HCT116 (cell line): ENCODE results near the gene SLC30A7. TPM values are rescaled to one million over a fixed set of nuclear protein-coding genes. Genes with fewer than 3 reads are reported as not detected.

Source experiments
- ATAC-seq: fragments of 200-7000 bp; cut with Tn5 transposase; 2 replicates; pipeline ENCODE4 v1.9.1; 2020; ENCODE audit warnings: mild to moderate bottlenecking, moderate library complexity
- BruUV-seq: library from RNA; stranded (reverse); fragments of 400-500 nt; replicated peaks from 2 replicates; lab custom pipeline; 2021; lab: Mats Ljungman, UMichigan
- CTCF ChIA-PET: fragments of 300-600 bp; sonication (Branson Sonifier 250); formaldehyde crosslinking; loops from one replicate; lab custom pipeline; 2021; ENCODE audit warnings: antibody characterized with exemption; lab: Charles Lee
- POLR2A ChIA-PET: fragments of 300-600, 350-600 bp; sonication (Branson Sonifier 250); formaldehyde crosslinking; loops from one replicate; lab custom pipeline; 2021; ENCODE audit warnings: antibody characterized with exemption; lab: Charles Lee
- RAD21 ChIA-PET, 2 experiments: fragments of 300-600 bp; sonication (Branson Sonifier 250); formaldehyde crosslinking; loops; one replicate each; lab custom pipeline; 2023; ENCODE audit warnings: low total read pairs in 2 of 2; ENCODE audit not compliant: uncharacterized antibody in 2 of 2, unreplicated experiment in 2 of 2, low non-redundant PET in 1 of 2; lab: Charles Lee
- DNase-seq: peaks from one replicate; pipeline ENCODE4 v3.0.0-alpha.2; 2010; ENCODE audit warnings: low read depth, low spot score
- H2AFZ ChIP-seq: fragments of 200-600 bp; shearing (Covaris generic), sonication (generic); 2 replicates; pipeline ENCODE4 v1.6.1; 2017; ENCODE audit warnings: low read depth, mixed run types, mixed read lengths, antibody characterized with exemption, low read length; ENCODE audit not compliant: poor library complexity, severe bottlenecking
- H3K27ac ChIP-seq: 2 replicates; pipeline ENCODE4 v1.5.1; 2012; ENCODE audit warnings: low read depth, low read length
- H3K27me3 ChIP-seq: fragments of 200-600 bp; sonication (generic); 2 replicates; pipeline ENCODE4 v1.6.1; 2016; ENCODE audit warnings: mixed run types, low read length, mixed read lengths; ENCODE audit not compliant: insufficient read depth
- H3K36me3 ChIP-seq, 2 experiments: fragments of 200-500 bp in 1 of 2; fragments of 200-600 bp in 1 of 2; sonication (Bioruptor generic) in 1 of 2; sonication (generic) in 1 of 2; 2 replicates each; pipeline versions ENCODE4 v1.5.1 to v1.6.1; 2014 to 2016; ENCODE audit warnings: low read length in 2 of 2, inconsistent platforms in 1 of 2, mixed read lengths in 1 of 2, mixed run types in 1 of 2; ENCODE audit not compliant: insufficient read depth in 2 of 2, control insufficient read depth in 1 of 2
- H3K4me1 ChIP-seq, 2 experiments: fragments of 200-600 bp in 1 of 2; sonication (generic) in 1 of 2; 2 replicates each; pipeline versions ENCODE4 v1.5.1 to v1.6.1; 2012 to 2017; ENCODE audit warnings: low read length in 2 of 2, inconsistent platforms in 1 of 2, mild to moderate bottlenecking in 1 of 2, mixed read lengths in 1 of 2, mixed run types in 1 of 2, moderate library complexity in 1 of 2; ENCODE audit not compliant: insufficient read depth in 2 of 2, control insufficient read depth in 1 of 2
- H3K4me2 ChIP-seq: fragments of 200-600 bp; sonication (generic); 2 replicates; pipeline ENCODE4 v1.6.1; 2017; ENCODE audit warnings: mixed run types, low read length, mixed read lengths
- H3K4me3 ChIP-seq, 2 experiments: fragments of 200-600 bp in 1 of 2; sonication (generic) in 1 of 2; replicated peaks in 1 of 2; 2 replicates each; pipeline ENCODE4 v1.5.1; 2011 to 2016; ENCODE audit warnings: low read length in 2 of 2, control low read depth in 1 of 2, low read depth in 1 of 2, mild to moderate bottlenecking in 1 of 2, mixed read lengths in 1 of 2, mixed run types in 1 of 2
- H3K79me2 ChIP-seq: fragments of 200-600 bp; sonication (generic); 2 replicates; pipeline ENCODE4 v1.6.1; 2017; ENCODE audit warnings: mild to moderate bottlenecking, mixed run types, low read length, moderate library complexity, mixed read lengths; ENCODE audit not compliant: insufficient read depth
- H3K9ac ChIP-seq: fragments of 200-600 bp; sonication (generic); 2 replicates; pipeline ENCODE4 v1.6.1; 2016; ENCODE audit warnings: low read length, mixed read lengths
- H3K9me2 ChIP-seq: fragments of 200-600 bp; sonication (generic), shearing (Covaris generic); 2 replicates; pipeline ENCODE4 v1.6.1; 2017; ENCODE audit warnings: mixed run types, mild to moderate bottlenecking, moderate library complexity; ENCODE audit not compliant: insufficient read depth
- H3K9me3 ChIP-seq, 2 experiments: fragments of 200-500 bp in 1 of 2; fragments of 200-600 bp in 1 of 2; sonication (Bioruptor generic) in 1 of 2; sonication (generic) in 1 of 2; 2 replicates each; pipeline ENCODE4 v1.6.1; 2014 to 2017; ENCODE audit warnings: low read length in 2 of 2, mixed read lengths in 2 of 2, inconsistent platforms in 1 of 2, low read depth in 1 of 2, mild to moderate bottlenecking in 1 of 2, mixed run types in 1 of 2, moderate library complexity in 1 of 2; ENCODE audit not compliant: control insufficient read depth in 1 of 2, insufficient read depth in 1 of 2
- H4K20me1 ChIP-seq: fragments of 200-600 bp; sonication (generic), shearing (Covaris generic); 2 replicates; pipeline ENCODE4 v1.6.1; 2017; ENCODE audit warnings: mixed run types, mild to moderate bottlenecking, moderate library complexity; ENCODE audit not compliant: insufficient read depth
- CEBPB ChIP-seq: IDR thresholded peaks from 2 replicates; pipeline ENCODE4 v1.6.1; 2012; ENCODE audit warnings: low read depth
- EGR1 ChIP-seq: IDR thresholded peaks from 2 replicates; pipeline ENCODE4 v1.6.1; 2012; ENCODE audit warnings: low read depth
- ELF1 ChIP-seq: IDR thresholded peaks from 2 replicates; pipeline ENCODE4 v1.6.1; 2012; ENCODE audit warnings: low read depth, borderline replicate concordance
- EZH2phosphoT487 ChIP-seq: fragments of 200-600 bp; IDR thresholded peaks from 2 replicates; pipeline ENCODE4 v1.6.1; 2018; ENCODE audit warnings: antibody characterized with exemption, borderline replicate concordance
- JUND ChIP-seq: IDR thresholded peaks from 2 replicates; pipeline ENCODE4 v1.6.1; 2012
- POLR2AphosphoS5 ChIP-seq: IDR thresholded peaks from 2 replicates; pipeline ENCODE4 v1.6.1; 2011; ENCODE audit warnings: mild to moderate bottlenecking, low read depth, low read length, moderate library complexity
- SIN3A ChIP-seq: IDR thresholded peaks from 2 replicates; pipeline ENCODE4 v1.6.1; 2012; ENCODE audit warnings: low read depth
- SP1 ChIP-seq: IDR thresholded peaks from 2 replicates; pipeline ENCODE4 v1.6.1; 2012; ENCODE audit warnings: low read depth
- SRF ChIP-seq: IDR thresholded peaks from 2 replicates; pipeline ENCODE4 v1.6.1; 2012; ENCODE audit warnings: low read depth
- ZFX ChIP-seq: fragments of 450-650 bp; IDR thresholded peaks from 2 replicates; pipeline ENCODE4 v1.6.1; 2017
- ZNF274 ChIP-seq: fragments of 200-500 bp; sonication (Bioruptor generic); IDR thresholded peaks from 2 replicates; pipeline ENCODE4 v1.6.1; 2014; ENCODE audit warnings: mild to moderate bottlenecking, low read depth, low read length, inconsistent platforms
- intact Hi-C: fragments of 100-400 bp; cut with micrococcal nuclease; formaldehyde crosslinking; loops from 2 replicates; pipeline ENCODE4 v1.10.0; 2022
- total RNA-seq: library from RNA; stranded (reverse); gene quantifications from one replicate; pipeline ENCODE4 v1.2.1, GENCODE V29; 2021; ENCODE audit not compliant: unreplicated experiment
- TF ChIP-seq, protein P1 (sequence below): IDR thresholded peaks from 2 replicates; pipeline ENCODE4 v1.6.1; 2012
- TF ChIP-seq, protein P2 (sequence below): IDR thresholded peaks from 2 replicates; pipeline ENCODE4 v1.6.1; 2012
- TF ChIP-seq, protein P3 (sequence below): IDR thresholded peaks from 2 replicates; pipeline ENCODE4 v1.6.1; 2011; ENCODE audit warnings: mild to moderate bottlenecking, low read length, moderate library complexity; ENCODE audit not compliant: insufficient replicate concordance; ENCODE audit errors: extremely low read depth

Gene SLC30A7
- total RNA-seq, 1 experiment from 2014 or later: 23.3 TPM

DNA sequence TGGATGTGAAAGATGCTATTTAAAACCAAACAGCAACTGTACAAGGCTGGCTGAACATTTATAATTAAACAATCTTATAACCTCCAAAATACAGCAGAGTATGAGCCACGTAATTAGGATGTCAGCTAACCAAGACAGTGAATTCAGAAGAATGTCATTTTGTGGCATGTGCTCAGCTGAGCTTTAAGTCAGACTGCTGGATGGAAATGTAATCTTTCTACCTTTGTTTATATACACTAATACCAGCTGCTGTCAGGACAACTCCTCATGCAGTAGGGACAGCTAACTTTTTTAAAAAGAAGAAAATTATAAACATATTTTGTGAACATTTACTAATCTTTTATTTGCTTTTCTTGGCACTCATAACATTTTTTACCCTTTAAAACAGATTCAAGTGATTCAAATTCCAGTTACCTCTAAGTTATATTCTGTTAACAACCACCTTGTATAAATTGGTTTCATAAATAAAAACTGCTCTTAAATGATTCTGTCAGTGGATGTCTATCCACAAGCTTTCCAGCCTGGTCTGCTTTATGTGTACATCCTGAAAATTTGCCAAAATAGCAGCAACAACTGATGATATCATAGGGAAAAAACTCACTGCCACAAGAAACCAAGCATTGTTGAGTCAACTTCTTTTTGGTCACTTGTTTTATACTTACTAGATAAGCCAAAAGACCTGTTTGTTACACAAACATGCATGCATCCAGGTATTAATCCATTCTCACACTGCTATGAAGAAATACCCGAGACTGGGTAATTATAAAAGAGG, 93.6 kb downstream of the SLC30A7 start:
- peaks cover 2% of the 10 kb centered on the region in 2 experiments; a peak in 1 of 4 replicates for H3K36me3 ChIP-seq
- intact Hi-C loops: no loop called here
- no peaks in the 10 kb centered on the region for H3K27me3 ChIP-seq
- H3K4me2 ChIP-seq: no peak overlapping the region
- no peaks in the 10 kb centered on the region for H4K20me1 ChIP-seq
- DNase-seq (no peak), ATAC-seq (no peak)
- no peak overlapping the region for H2AFZ ChIP-seq
- ChIA-PET POLR2A (no interaction called here), CTCF (no interaction called here), RAD21 (no interaction called here)
- TF ChIP-seq, protein P1, sequence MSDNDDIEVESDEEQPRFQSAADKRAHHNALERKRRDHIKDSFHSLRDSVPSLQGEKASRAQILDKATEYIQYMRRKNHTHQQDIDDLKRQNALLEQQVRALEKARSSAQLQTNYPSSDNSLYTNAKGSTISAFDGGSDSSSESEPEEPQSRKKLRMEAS: no peak
- TF ChIP-seq EZH2phosphoT487: no peak
- TF ChIP-seq SRF: no peak
- TF ChIP-seq, protein P2, sequence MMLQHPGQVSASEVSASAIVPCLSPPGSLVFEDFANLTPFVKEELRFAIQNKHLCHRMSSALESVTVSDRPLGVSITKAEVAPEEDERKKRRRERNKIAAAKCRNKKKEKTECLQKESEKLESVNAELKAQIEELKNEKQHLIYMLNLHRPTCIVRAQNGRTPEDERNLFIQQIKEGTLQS: no peak
- no peak for TF ChIP-seq ELF1
- TF ChIP-seq ZNF274: no peak
- no peaks in the 10 kb centered on the region for H3K4me1 ChIP-seq
- no peaks in the 10 kb centered on the region for H3K9me2 ChIP-seq
- BruUV-seq: no TSS peak
- H3K27ac ChIP-seq: no peak overlapping the region
- no peak overlapping the region for H3K9ac ChIP-seq
- H3K79me2 ChIP-seq: no peaks in the 10 kb centered on the region
- H3K4me3 ChIP-seq: no peak overlapping the region
- no peaks in the 10 kb centered on the region for H3K9me3 ChIP-seq

- no peaks in the 10 kb centered on the region for H3K27me3 ChIP-seq
- BruUV-seq: no TSS peak
- ChIA-PET CTCF (no interaction called here), RAD21 (no interaction called here), POLR2A (no interaction called here)
- H4K20me1 ChIP-seq: no peaks in the 10 kb centered on the region
- H3K9me3 ChIP-seq: no peaks in the 10 kb centered on the region
- H3K36me3 ChIP-seq: peaks cover 0 to 4% of the 10 kb centered on the region in 2 experiments; a peak in 2 of 4 replicates
- H2AFZ ChIP-seq: no peak overlapping the region
- no peak overlapping the region for H3K27ac ChIP-seq
- H3K4me1 ChIP-seq: no peaks in the 10 kb centered on the region
- no peaks in the 10 kb centered on the region for H3K9me2 ChIP-seq
- DNase-seq (no peak), ATAC-seq (no peak)
- intact Hi-C loops: no loop called here
- no peak overlapping the region for H3K4me3 ChIP-seq
- no peak overlapping the region for H3K4me2 ChIP-seq
- H3K9ac ChIP-seq: no peak overlapping the region
- TF ChIP-seq SP1: no peak
- TF ChIP-seq SIN3A: no peak
- no peak for TF ChIP-seq JUND
- TF ChIP-seq, protein P3, sequence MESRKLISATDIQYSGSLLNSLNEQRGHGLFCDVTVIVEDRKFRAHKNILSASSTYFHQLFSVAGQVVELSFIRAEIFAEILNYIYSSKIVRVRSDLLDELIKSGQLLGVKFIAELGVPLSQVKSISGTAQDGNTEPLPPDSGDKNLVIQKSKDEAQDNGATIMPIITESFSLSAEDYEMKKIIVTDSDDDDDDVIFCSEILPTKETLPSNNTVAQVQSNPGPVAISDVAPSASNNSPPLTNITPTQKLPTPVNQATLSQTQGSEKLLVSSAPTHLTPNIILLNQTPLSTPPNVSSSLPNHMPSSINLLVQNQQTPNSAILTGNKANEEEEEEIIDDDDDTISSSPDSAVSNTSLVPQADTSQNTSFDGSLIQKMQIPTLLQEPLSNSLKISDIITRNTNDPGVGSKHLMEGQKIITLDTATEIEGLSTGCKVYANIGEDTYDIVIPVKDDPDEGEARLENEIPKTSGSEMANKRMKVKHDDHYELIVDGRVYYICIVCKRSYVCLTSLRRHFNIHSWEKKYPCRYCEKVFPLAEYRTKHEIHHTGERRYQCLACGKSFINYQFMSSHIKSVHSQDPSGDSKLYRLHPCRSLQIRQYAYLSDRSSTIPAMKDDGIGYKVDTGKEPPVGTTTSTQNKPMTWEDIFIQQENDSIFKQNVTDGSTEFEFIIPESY: no peak
- TF ChIP-seq EGR1: no peak
- TF ChIP-seq POLR2AphosphoS5: no peak
- TF ChIP-seq CEBPB: no peak
- no peak for TF ChIP-seq ZFX
- no peaks in the 10 kb centered on the region for H3K79me2 ChIP-seq
Measured at GRCh38 chr1:100995198-100995988, 99.5 kb downstream of the SLC30A7 start.
